SU-DHL-6 (cell line): ENCODE data around the gene MORC1.

ENCODE experiments used
- CTCF ChIP-seq: fragments of 200-600 bp; sonication (generic); IDR thresholded peaks from one replicate; pipeline ENCODE4 v1.5.1; 2017; ENCODE audit warnings: antibody characterized with exemption, mild to moderate bottlenecking, low read length, moderate library complexity; ENCODE audit not compliant: insufficient read depth, poor library complexity, severe bottlenecking
- EZH2phosphoT487 ChIP-seq: fragments of 200-600 bp; sonication (generic), shearing (Covaris generic); conservative IDR thresholded peaks from 2 replicates; pipeline ENCODE4 v1.6.1; 2018; ENCODE audit warnings: mild to moderate bottlenecking, antibody characterized with exemption, low read length, moderate library complexity, mixed read lengths

- no peak for TF ChIP-seq CTCF
- TF ChIP-seq EZH2phosphoT487: no peak
Observed at GRCh38 chr3:109059264-109059663, 58.7 kb downstream of the MORC1 start.
